ENCODE measurements around the gene TMEM271.

DNA sequence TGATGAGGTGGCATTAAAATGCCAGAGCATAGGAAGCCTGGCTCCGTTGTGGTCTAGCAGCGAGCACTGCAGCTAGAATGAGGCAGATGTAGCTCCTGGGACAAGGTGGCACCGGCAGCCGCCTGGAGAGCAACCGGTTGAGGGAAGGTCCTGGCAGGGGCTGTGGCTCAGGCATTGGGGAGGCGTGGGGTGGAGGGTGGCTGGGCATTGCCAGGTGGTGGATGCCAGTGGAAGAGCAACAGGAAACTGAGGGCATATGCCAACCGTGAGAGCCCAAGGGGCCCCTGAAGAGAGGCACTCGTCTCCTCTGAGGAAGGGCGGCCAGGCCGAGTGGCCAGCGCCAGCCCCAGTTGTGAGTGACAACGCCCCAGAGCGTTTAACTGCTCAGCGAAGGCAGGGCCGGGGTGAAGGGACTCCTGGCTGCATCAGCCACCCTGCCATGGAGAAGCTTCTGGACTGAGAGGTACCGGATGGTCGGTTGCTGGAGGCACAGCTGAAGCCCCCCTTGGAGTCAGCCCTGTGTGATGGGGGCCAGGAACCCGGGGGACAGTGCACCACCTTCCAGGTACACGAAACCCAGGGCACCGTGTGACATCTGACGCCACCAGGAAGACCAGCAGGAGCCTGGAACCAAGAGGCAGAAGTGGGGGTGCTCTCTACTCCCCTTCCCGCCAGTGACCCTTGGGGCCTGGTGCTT, 36.1 kb upstream of the TMEM271 start:
- TF ChIP-seq POLR2AphosphoS5 (IDR thresholded peaks at IDR 0.05; ENCODE audit: insufficient read depth, low read depth, low read length) (no peak), POLR2A (IDR thresholded peaks at IDR 0.05; ENCODE audit: low read depth, low read length) (no peak), MYC (IDR thresholded peaks at IDR 0.05; ENCODE audit: low read depth, low read length) (no peak), EZH2 (IDR thresholded peaks at IDR 0.05; ENCODE audit: borderline replicate concordance, low read depth, low read length, severe bottlenecking) (no peak), JUN (IDR thresholded peaks at IDR 0.05; ENCODE audit: borderline replicate concordance, insufficient read depth, insufficient read length, low read depth) (no peak)
- TF ChIP-seq, protein P1, sequence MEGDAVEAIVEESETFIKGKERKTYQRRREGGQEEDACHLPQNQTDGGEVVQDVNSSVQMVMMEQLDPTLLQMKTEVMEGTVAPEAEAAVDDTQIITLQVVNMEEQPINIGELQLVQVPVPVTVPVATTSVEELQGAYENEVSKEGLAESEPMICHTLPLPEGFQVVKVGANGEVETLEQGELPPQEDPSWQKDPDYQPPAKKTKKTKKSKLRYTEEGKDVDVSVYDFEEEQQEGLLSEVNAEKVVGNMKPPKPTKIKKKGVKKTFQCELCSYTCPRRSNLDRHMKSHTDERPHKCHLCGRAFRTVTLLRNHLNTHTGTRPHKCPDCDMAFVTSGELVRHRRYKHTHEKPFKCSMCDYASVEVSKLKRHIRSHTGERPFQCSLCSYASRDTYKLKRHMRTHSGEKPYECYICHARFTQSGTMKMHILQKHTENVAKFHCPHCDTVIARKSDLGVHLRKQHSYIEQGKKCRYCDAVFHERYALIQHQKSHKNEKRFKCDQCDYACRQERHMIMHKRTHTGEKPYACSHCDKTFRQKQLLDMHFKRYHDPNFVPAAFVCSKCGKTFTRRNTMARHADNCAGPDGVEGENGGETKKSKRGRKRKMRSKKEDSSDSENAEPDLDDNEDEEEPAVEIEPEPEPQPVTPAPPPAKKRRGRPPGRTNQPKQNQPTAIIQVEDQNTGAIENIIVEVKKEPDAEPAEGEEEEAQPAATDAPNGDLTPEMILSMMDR (IDR thresholded peaks at IDR 0.05; ENCODE audit: extremely low read depth in 1 of 2, insufficient read depth in 1 of 2, low read depth in 1 of 2, low read length in 2 of 2), result no peak
- TF ChIP-seq, protein P2, sequence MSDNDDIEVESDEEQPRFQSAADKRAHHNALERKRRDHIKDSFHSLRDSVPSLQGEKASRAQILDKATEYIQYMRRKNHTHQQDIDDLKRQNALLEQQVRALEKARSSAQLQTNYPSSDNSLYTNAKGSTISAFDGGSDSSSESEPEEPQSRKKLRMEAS (IDR thresholded peaks at IDR 0.05; ENCODE audit: insufficient read depth, insufficient read length), result no peak

All from endothelial cell of umbilical vein (primary cell).